ENCODE measurements around the gene PRKAR2B.

DNA sequence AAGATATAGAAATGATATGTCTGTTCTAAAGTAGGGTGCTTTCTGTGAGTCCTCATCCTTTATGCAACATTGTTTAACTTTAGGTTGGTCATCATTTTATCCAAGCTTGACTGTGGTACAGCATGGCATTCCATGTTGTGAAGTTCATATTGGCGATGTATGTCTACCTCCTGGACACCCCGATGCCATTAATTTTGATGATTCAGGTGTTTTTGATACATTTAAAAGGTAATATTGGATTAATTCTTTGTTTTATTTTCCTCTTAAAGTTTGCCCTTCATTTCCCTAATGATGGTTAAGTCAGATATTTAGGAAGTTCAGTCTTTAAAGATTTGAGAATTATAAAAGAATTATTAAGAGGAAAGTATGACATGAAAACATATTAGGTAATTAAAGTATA, 145.6 kb downstream of the PRKAR2B start:
- TF ChIP-seq CTCF (IDR thresholded peaks at IDR 0.05; ENCODE audit: poor library complexity) (no peak), EZH2 (IDR thresholded peaks at IDR 0.05; ENCODE audit: borderline replicate concordance) (no peak), EZH2phosphoT487 (IDR thresholded peaks at IDR 0.05; ENCODE audit: low read depth, severe bottlenecking, unreplicated experiment) (no peak)

All from hepatocyte (in vitro differentiated cells).